Measurements from ENCODE around the gene SAMMSON. TPM values are rescaled to one million over a fixed set of nuclear protein-coding genes. Genes with fewer than 3 reads are reported as not detected.

SAMMSON gene
- total RNA-seq (2014; rRNA removed; shearing (Covaris generic)), result 26.3 and 26.5 TPM in 2 replicates
- 13.1 and 13.8 TPM in 2 replicates for polyA plus RNA-seq (2015; cell fraction: cytosol; rRNA removed)
- 55.4 and 56.7 TPM in 2 replicates for polyA plus RNA-seq (2015; cell fraction: nucleus; rRNA removed)

GRCh38 chr3:69999140-70000027 lies at the start of gene SAMMSON:
TSS of gene SAMMSON (plus strand) at chr3:69999733.
- DNase-seq (ENCODE audit: low read depth, low spot score), result peak; percentile 99
- in situ Hi-C loops (cut with HindIII; ENCODE audit: low pct_unique_long_range_greater_than_20kb, low sequenced_read_pairs), result no loop called here

DNA sequence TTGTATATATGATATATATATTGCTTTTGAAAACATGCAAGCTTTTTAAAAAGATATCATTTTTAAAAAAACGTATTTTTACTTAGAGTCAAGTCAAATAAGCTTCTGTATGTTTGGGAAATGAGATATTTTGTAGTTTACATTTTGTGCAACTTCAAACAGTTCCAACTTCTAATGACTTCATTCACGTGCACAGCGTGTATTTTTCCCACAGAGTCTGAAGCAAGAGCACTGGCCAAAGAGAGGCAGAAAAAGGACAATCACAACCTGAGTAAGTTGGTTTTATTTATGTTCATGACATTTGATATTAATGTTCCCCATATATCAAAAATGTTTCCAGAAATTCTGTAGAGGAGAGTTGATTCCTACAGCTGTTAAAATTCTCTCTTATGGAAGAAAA lies 47.9 kb upstream of the SAMMSON start:
- DNase-seq (ENCODE audit: low read depth, low spot score), result no peak
- in situ Hi-C loops (cut with HindIII; ENCODE audit: low pct_unique_long_range_greater_than_20kb, low sequenced_read_pairs), result no loop called here

DNA sequence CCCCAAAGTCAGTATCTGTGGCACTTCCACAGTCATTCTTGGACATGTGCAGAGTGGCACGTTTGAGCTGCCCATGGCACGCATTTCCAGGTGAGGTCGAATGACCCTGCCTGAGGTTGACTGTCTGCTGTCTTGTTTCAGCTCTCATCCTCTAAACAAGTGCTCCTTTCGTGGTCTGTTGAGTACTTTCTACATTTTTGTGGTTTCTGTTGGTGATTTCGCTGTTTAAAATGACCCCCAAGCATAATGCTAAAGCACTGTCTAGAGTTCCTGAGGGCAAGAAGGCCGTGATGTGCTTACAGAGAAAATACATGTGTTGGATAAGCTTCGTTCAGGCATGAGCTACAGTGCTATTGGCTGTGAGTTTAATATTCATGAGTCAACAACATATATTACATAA lies 40.0 kb upstream of the SAMMSON start:
- in situ Hi-C loops (cut with HindIII; ENCODE audit: low pct_unique_long_range_greater_than_20kb, low sequenced_read_pairs), result no loop called here
- DNase-seq (ENCODE audit: low read depth, low spot score), result no peak

- DNase-seq (ENCODE audit: low read depth, low spot score), result peak; percentile 47
- in situ Hi-C loops (cut with HindIII; ENCODE audit: low pct_unique_long_range_greater_than_20kb, low sequenced_read_pairs), result no loop called here
Measured at GRCh38 chr3:69961706-69962439, 37.7 kb upstream of the SAMMSON start.

DNA sequence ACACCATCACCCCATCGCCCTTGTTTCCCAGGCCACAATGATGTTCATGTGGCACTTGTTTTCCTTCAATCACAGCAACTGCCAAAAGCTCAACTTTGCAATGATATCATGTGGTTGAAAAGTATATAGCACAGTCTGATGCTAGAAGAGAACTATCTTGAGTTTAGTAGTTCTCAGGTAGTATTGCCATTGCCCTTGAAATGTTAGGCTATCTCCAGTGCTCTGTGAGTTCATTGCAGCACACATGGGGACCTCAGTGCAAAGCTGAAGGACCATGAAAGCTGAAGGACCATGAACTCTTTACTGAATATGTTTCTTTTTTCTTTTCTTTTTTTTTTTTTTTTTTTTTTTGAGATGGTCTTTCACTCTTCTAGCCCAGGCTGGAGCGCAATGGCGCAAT lies 35.9 kb upstream of the SAMMSON start:
- DNase-seq (ENCODE audit: low read depth, low spot score), result peak; percentile 52
- in situ Hi-C loops (cut with HindIII; ENCODE audit: low pct_unique_long_range_greater_than_20kb, low sequenced_read_pairs), result no loop called here

GRCh38 chr3:69967156-69967555 lies 32.4 kb upstream of the SAMMSON start:
- DNase-seq (ENCODE audit: low read depth, low spot score), result peak; percentile 95
- in situ Hi-C loops (cut with HindIII; ENCODE audit: low pct_unique_long_range_greater_than_20kb, low sequenced_read_pairs), result no loop called here

DNA sequence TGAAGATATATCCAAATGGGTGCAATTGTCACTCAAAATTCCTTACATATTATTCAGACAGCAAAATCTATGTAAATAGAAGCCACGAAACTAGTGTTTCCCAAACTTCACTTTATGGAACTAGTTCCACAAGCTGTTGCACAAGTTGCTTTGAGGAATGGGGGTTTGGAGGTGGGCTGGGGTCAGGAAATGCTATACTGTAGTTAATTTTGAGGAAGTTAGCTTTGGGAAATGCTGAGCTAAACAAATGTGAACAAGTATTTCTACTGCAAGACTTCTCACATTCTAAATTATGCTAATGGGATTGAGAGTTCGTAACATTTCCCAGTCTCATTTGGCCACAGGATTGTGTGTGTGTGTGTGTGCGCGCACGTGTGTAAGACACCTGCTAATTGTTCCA lies 28.7 kb upstream of the SAMMSON start:
- peak; percentile 29 for DNase-seq (ENCODE audit: low read depth, low spot score)
- in situ Hi-C loops (cut with HindIII; ENCODE audit: low pct_unique_long_range_greater_than_20kb, low sequenced_read_pairs), result no loop called here

DNA sequence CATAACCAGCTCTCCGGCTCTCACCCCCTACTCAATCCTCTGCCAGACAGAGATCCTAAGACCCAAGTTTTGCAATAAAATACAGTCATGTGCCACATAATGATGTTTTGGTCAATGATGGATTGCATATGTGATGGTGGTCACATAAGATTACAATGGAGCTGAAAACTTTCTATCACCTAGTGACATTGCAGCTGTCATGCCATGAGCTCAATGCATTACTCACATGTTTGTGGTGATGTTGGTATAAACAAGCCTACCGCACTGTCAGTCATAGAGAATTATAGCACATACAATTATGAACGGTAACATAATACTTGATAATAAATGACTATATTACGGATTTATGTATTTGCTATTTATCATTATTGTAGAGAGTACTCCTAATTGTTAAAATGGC lies 26.9 kb upstream of the SAMMSON start:
- in situ Hi-C loops (cut with HindIII; ENCODE audit: low pct_unique_long_range_greater_than_20kb, low sequenced_read_pairs), result no loop called here
- no peak for DNase-seq (ENCODE audit: low read depth, low spot score)

GRCh38 chr3:69976021-69976420 lies 23.5 kb upstream of the SAMMSON start:
- no peak for DNase-seq (ENCODE audit: low read depth, low spot score)
- in situ Hi-C loops (cut with HindIII; ENCODE audit: low pct_unique_long_range_greater_than_20kb, low sequenced_read_pairs), result no loop called here

- in situ Hi-C loops (cut with HindIII; ENCODE audit: low pct_unique_long_range_greater_than_20kb, low sequenced_read_pairs), result no loop called here
- DNase-seq (ENCODE audit: low read depth, low spot score), result no peak
Measured at GRCh38 chr3:69983546-69984265, 15.8 kb upstream of the SAMMSON start.

GRCh38 chr3:69985266-69985665 lies 14.3 kb upstream of the SAMMSON start:
- in situ Hi-C loops (cut with HindIII; ENCODE audit: low pct_unique_long_range_greater_than_20kb, low sequenced_read_pairs), result no loop called here
- no peak for DNase-seq (ENCODE audit: low read depth, low spot score)

- in situ Hi-C loops (cut with HindIII; ENCODE audit: low pct_unique_long_range_greater_than_20kb, low sequenced_read_pairs), result no loop called here
- no peak for DNase-seq (ENCODE audit: low read depth, low spot score)
Measured at GRCh38 chr3:69986419-69986818, 13.1 kb upstream of the SAMMSON start.

DNA sequence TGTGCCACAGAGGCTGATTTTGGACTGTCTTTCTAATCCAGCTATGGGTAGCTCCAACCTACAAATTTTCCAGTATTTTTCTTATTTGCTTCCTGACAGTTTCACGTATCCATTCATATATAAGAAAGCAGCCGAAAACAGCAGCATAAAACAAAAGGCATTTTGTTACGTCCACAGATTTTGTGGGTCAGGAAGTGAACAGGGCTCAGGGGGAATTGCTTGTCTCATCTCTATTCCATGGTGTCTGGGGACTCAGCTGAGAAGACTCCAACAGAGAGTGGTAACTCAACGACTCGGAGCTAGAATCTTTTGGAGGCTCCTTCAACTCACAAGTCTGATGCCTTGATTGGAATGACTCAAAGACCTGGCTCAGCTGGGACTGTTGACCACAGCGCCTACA lies 11.7 kb upstream of the SAMMSON start:
- peak; percentile 74 for DNase-seq (ENCODE audit: low read depth, low spot score)
- in situ Hi-C loops (cut with HindIII; ENCODE audit: low pct_unique_long_range_greater_than_20kb, low sequenced_read_pairs), result no loop called here

DNA sequence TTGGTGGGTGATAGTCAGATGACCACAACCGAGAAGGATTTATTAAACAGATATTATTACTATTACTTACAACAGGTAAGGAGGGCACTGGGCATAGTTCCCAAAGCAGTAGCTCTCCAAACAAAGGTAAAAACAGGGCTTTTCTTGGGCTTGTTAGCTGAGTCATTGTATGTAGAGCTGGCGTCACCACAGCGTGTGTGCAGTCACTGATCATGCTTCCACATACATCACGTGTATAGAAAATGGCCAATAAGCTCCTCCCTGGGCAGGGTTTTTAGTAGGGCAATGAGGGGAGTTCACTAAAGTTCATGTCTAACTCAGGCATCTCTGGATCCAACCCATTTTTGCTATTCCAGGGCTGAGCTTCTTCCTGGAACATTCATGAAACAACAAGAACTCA lies 5.8 kb upstream of the SAMMSON start:
- DNase-seq (ENCODE audit: low read depth, low spot score), result no peak
- in situ Hi-C loops (cut with HindIII; ENCODE audit: low pct_unique_long_range_greater_than_20kb, low sequenced_read_pairs), result no loop called here

GRCh38 chr3:69994919-69995318 lies 4.6 kb upstream of the SAMMSON start:
- in situ Hi-C loops (cut with HindIII; ENCODE audit: low pct_unique_long_range_greater_than_20kb, low sequenced_read_pairs), result no loop called here
- no peak for DNase-seq (ENCODE audit: low read depth, low spot score)

DNA sequence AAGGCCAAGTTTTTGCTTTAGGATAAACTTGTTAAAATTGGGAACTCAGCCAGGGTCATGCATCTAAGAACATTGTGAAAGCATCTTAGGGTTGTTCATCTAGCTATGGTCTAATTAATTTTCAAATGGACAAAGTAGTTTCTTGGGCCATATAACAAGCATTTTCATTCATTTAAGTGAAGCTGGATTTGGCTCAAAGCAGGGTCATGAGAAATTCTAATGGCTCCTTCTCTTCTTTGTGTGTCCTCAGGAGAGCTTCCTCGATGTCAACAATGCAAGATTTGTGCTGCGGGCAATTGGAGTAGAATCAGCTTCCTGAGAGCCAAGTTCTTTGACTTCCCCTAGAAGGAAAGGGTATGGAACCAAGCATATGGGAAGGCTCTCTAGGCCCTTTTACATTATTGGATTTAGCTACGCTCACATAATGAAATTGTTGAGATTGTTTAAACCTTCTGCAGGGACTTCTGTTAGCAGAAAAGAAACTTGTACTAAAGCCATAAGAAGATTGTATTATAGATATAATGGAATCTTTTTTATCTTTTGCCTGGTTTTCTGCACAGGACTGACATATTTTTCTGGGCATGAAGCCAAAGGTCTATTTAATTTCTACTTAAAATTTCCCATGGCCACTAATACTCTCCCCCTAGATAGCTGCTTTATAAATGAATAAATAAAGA lies 1.8 kb upstream of the SAMMSON start:
- DNase-seq (ENCODE audit: low read depth, low spot score), result peak; percentile 99
- in situ Hi-C loops (cut with HindIII; ENCODE audit: low pct_unique_long_range_greater_than_20kb, low sequenced_read_pairs), result no loop called here

DNA sequence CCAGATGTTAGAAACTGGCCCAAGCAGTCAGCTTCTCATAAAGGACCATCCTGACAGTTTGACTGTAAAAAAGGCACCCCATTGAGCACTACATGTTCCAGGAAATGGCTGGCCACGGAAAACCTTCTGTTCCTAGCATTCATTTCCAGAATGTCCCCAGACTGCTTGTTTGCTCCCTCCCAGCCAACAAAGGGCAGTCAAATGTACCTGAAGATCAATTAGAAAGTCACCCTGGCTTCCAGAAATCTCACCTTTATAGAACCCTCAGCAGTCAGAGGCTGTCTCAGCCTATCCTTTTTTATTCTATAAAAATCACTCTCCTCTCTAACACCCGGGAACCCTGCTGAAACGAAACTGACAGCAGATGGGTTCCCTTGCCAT lies 784 bp upstream of the SAMMSON start:
- in situ Hi-C loops (cut with HindIII; ENCODE audit: low pct_unique_long_range_greater_than_20kb, low sequenced_read_pairs), result no loop called here
- no peak for DNase-seq (ENCODE audit: low read depth, low spot score)

DNA sequence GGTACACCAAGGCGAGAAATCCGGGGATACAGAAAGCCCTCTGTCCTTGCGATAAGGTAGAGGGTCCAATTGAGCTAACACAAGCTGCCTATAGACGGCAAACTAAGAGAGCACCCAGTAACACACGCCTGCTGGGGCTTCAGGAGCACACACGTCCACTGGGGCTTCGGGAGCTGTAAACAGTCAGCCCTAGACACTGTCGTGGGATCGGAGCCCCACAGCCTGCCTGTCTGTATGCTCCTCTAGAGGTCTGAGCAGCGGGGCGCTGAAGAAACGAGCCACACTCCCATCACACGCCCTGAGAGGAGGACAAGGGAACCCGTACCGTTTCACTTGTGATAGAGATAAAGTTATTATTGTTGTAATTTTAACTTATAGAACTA lies 486 bp downstream of the SAMMSON start:
- in situ Hi-C loops (cut with HindIII; ENCODE audit: low pct_unique_long_range_greater_than_20kb, low sequenced_read_pairs), result no loop called here
- DNase-seq (ENCODE audit: low read depth, low spot score), result no peak
